ENCODE measurements around the gene PDZD7. TPM values are rescaled to one million over a fixed set of nuclear protein-coding genes. Genes with fewer than 3 reads are reported as not detected.

Gene PDZD7
- polyA plus RNA-seq, 4 donors = 1.3 to 2.9 (median 2.2) TPM

DNA sequence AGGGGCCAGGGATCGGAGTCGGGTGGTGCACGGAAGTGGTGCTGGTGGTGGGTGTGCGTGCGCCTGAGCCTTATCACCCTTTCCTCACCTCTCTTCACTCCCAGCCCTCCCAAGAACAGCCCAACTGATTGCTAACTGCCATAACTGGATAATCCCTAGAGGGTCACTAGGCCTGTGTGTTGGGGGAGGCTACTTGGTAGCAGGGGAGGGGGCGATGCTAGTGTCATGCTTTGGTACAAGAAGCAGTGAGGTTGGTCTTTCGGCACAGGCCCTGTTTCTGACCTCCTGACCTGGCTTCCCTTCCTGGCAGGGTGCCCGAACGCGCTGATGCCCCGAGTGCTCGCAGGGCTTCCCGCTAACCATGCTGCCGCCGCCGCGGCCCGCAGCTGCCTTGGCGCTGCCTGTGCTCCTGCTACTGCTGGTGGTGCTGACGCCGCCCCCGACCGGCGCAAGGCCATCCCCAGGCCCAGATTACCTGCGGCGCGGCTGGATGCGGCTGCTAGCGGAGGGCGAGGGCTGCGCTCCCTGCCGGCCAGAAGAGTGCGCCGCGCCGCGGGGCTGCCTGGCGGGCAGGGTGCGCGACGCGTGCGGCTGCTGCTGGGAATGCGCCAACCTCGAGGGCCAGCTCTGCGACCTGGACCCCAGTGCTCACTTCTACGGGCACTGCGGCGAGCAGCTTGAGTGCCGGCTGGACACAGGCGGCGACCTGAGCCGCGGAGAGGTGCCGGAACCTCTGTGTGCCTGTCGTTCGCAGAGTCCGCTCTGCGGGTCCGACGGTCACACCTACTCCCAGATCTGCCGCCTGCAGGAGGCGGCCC lies 31.5 kb upstream of the PDZD7 start:
- DNase-seq (ENCODE audit: low read depth in 4 of 4, low spot score in 3 of 4) = peak in 1 of 4 donors; percentile 35

DNA sequence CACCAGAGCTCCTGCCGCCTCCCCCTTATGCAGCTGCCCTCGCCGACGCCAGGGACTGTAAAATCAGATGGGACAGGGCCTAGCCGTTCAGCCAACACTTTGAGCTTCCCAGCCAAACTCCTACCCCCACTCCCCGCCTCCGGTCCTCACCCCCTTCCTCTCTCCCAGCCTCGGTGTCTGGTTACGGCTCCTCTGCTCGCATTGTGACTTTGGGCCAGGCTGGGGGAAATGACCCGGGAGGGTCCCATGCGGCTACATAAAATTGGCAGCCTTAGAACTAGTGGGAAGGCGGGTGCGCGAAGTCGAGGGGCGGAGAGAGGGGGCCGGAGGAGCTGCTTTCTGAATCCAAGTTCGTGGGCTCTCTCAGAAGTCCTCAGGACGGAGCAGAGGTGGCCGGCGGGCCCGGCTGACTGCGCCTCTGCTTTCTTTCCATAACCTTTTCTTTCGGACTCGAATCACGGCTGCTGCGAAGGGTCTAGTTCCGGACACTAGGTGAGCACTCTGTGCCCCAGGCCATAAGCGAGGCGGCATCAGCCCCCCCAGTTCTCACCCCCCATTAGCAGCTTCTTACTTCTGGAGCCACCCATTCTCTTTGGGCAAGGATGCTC lies 30.8 kb upstream of the PDZD7 start, which contains the start of gene KAZALD1:
KAZALD1 (plus strand) TSS at position 366 of the 608 bp plus-strand sequence. CDS start 604 bp downstream, outside the sequence.
- DNase-seq (ENCODE audit: low read depth in 4 of 4, low spot score in 3 of 4) = peak in 2 of 4 donors; percentile 77 to 83

DNA sequence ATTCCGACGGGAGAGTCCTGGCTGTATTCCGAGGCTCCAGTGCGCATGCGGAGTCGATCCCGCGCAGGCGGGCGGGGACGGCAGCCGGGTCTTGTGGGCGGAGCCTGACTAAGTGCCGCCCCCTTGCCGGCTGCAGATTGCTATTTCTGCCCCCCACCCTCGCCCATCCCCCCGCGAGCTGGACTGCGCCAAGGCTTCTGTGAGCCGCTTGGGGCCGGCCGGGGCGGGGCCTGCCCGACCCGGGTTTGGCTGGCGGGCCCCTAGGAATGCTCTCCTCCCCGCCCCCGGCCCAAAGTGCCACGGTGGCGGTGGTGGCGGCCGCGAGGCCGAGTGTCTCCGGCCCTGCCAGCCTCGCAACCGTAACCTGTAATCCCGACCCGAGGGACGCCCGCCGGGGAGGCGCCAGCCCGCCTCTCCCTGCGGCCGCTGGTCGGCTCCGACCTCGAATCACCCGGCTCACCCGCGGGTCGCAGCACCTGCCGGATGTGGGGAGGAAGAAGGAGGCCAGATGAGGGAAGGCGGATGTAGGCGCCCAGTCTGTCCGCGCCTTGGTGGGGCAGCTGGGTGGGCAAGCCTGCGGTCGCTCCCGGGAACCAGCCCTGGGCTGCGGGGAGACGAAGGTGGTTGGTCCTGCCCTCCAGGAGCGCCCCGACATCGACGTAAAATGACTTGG lies 30.2 kb upstream of the PDZD7 start:
- DNase-seq (ENCODE audit: low read depth in 4 of 4, low spot score in 3 of 4) = peak; percentile 89 to 94 (median 90)

DNA sequence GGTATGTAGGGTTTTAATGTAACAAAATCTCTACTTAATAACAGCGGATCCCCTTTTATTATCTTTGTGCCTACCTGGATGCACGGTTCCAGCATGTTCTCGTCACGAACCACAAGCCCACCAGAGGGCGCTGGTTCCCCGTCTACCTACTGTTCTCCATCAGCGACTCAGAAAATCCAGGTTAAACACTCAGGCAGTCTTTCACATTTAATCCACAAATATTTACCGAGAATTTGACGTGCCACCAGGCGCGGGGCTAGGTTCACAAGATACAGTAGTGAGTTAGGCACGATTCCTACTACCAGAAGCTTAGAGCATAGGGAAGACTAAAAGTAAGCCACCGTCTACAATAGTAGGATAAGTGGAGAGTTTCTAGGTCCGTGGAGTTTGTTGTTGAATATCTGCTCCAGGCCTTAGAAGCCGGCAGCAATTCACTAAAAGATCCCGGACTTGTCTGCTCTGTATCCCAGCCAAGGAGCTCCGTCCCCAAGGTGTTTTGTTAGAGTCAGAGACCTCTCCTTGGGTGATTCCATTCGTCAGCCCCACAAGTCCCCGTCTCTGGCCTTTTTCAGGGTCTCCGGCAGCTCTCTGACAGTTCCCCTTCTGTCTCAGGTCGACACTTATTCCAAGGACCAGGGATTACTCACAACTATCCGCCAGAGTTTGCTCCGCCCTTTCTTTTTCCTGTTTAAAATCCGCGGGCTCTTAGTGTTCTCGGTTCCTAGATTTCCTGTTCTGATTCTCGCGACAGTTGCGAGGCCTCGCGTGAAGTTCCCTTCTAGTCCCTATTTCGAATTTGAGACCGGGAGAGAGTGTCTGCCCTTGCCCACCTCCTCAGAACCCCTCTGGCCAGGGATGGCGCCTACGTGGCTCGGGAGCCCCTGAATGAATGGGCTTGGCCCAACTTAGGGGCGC lies 29.4 kb upstream of the PDZD7 start:
- peak; percentile 87 to 93 (median 90) for DNase-seq (ENCODE audit: low read depth in 4 of 4, low spot score in 3 of 4)

DNA sequence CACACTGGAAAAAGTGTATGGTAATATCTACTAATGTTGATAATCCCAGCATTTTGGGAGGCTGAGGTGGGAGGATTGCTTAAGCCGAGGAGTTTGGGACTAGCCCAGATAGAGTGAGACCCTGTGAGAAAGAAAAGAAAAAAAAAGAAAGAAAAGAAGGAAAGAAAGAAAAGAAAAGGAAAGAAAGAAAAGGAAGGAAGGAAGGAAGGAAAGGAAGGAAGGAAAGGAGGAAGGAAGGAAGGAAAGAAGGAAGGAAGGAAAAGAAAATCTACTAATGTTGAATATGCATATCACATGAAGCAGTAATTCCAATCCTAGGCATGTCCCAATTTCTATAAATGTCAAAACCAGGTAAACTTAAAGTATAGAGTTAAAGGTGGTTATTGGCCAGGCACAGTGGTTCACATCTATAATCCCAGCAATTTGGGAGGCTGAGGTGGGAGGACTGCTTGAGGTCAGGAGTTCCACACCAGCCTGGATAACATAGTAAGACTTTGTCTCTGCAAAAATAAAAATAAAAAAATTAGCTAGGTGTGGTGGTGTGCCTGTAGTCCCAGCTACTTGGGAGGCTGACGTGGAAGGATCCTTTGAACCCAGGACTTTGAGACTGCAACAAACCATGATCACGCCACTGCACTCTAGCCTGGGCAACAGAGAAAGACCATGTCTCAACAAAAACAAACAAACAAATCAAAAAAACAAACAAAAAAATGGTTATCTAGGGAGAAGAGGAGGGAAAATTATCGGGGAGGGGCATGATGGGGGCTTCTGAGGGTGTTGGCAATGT lies 25.6 kb upstream of the PDZD7 start:
- DNase-seq (ENCODE audit: low read depth in 4 of 4, low spot score in 3 of 4) = no peak

DNA sequence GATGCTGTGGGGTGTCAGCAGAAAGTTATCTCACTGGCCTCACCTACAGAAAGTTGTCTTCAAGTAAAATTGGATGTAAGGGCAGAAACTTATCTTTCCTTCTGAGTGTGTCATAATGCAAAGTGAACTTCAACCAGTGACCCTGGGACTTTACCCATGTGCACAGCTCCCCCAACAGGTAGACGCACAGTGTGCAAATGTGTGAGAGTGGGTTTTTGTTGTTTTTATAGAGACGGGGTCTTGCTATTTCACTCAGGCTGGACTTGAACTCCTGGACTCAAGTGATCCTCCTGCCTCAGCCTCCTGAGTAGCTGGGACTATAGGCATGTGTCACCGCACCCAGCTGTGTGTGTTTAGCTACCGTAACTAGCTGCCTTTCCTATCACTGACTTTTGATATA lies 24.5 kb upstream of the PDZD7 start:
- DNase-seq (ENCODE audit: low read depth in 4 of 4, low spot score in 3 of 4) = no peak

DNA sequence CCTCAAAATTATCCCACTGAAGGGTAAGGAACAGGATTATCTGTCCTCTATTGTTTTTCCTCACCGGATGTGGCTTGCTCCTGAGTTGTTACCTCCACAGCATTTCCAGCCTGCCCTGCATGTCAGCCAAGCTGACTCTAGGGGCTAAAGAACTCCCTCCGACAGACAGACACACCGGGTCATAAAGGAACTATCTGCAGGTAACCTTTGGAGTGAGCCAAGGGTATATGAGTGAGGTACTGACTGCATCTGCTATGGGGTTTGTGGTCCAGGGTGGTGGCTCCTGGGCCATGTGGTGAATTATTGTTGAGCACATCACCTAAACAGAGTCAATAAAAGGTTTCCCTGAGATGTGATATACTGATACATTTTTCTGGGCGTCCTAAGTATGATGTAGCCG lies 23.9 kb upstream of the PDZD7 start:
- no peak for DNase-seq (ENCODE audit: low read depth in 4 of 4, low spot score in 3 of 4)

DNA sequence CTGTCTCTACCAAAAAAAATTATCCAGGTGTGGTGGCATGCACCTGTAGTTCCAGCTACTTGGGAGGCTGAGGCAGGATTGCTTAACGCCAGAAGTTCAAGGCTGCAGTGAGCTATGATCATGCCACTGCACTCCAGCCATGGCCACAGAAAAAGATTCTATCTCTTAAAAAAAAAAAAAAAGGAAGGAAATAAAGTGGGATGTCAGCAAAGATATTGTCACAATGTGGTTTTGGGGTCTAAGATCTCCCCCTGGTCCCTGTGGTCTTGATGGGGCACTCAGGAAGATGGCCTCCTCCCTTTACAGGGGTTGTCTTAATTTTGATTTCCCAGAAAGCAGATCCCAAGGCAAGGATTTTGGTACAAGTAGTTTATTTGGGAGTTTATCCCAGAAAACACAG lies 23.4 kb upstream of the PDZD7 start:
- DNase-seq (ENCODE audit: low read depth in 4 of 4, low spot score in 3 of 4) = no peak

DNA sequence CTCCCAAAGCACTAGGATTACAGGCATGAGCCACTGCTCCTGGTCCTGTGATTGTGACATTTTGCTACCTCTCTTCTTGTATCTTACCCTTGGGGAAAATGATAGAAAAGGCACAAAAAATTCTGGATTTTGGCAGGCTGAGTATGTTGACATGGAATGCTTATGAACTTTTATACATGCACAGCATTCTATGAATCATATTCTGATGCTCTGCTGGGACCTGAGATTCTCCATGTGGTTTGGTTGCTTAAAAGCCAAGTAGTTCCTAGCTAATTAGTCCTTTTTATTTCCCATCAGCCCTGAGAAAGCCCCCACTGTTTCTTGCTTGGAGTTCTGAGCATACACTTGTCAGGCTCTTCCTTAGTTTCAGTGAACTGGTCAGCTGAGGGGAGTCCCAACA lies 22.6 kb upstream of the PDZD7 start:
- DNase-seq (ENCODE audit: low read depth in 4 of 4, low spot score in 3 of 4) = no peak

DNA sequence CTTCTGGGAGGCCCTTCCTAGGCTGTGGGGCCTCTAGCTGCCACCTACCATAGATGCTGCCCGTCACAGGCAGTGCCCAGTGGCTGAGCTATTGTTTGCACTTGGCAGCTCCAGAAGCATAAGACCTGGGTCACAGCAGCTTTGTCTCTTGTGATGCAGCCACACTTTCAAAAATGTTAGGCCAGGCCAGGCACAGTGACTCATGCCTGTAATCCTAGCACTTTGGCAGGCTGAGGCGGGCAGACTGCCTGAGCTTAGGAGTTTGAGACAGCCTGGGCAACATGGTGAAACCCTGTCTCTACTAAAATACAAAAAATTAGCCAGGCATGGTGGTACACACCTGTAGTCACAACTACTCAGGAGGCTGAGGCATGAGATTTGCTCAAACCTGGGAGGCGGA lies 21.4 kb upstream of the PDZD7 start:
- DNase-seq (ENCODE audit: low read depth in 4 of 4, low spot score in 3 of 4) = no peak

DNA sequence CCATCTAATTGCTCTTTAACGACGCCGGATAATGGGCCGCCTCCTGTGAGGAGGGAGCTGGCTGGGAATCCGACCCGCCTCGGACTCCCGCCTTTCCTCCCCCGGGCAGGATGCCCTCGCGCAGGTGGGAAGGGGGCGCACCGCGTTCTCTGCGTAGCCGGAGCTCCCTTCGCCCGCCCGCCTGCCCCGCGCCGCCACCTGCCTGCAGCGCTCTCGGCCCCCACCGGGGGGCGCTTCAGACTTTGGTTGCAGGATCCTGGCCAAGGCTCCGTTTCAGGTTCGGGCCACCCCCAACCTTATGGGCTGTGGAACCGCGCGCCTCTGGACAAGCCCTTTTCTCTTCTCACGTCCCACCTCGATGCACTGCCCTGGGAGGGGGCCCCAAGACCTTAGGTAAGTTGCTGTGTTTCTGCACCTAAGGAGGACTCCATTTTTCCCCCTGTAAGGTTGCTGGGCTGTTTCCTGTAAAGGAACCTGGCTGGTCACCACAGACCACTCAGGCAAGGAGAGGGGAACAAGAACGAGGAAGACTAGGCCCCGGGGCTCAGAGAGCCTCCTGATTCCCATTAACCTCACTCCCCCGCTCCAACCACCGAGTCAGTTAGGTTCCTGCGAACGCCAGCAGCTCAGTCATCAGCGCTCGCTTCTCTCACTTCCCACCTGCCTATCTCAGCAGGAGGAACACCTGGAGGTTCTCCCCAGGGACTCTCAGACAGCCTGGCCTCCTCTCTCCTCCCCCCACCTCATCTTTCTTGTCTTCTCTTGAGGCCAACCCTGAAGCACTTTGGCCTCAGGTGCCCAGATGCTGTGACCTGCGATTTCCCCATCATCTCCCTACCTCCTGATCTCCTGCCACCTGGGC lies 19.5 kb upstream of the PDZD7 start:
- DNase-seq (ENCODE audit: low read depth in 4 of 4, low spot score in 3 of 4) = no peak

DNA sequence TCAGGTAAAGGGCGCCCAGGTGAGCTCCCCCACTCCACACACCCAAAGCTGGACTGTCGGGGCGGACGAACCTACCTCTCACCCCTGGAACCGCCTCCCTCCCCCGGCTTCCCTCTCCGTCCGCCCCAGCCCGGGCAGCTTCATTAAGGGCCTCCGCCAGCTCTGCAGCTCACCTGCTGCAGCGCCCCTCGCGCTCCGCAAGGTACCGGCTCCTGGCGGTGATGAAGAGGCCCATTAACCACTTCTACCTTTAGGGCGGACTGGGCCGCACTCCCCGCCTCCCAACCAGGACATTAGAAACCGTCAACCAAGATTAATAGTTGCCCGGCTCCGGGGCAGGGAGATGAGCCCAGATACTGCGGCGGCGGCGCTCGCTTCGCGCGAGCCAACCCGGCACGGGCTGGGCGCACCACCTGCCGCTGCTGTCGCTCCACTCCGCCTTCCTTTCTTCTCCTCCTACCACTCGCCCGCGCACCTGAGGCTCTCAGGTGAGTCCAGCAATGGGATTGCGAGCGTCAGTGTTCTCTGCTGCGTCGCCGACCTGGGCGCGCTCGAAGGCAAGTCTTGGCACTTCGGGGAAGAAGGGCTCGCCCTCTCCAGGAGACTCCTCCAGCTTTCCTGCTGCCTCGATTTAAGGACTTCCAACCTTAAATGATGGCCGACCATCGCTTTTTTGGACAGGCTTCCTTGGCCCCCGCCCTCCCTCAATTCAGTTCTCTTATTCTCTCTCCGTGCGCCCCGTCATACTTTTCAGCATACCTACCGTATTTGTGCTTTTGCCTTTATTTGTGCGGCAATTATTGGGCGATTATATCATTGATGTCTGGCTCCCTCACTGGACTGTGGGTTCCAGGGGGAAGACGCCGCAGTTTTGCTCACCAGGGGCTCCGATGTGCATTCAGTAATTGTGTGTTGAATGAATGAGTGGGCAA lies 17.3 kb upstream of the PDZD7 start:
- no peak for DNase-seq (ENCODE audit: low read depth in 4 of 4, low spot score in 3 of 4)

DNA sequence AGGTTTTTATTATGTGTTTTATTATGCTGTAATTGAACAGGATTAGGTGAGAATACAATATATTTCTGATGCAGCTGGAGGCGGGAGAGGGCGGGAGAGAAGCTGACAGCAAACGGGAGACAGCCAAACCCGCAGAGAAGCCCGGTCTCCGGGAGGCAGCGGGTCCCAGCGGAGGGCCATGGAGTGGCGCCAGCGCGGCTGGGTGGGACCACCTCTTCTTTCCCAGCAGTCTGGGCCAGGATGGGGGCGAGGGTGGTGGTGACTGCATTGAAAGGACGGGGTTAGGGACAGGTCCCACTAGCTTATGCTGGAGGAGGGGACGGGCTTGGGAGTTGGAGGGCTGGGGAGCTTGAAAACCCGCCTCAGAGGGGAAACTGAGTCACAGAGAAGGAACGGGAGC lies 16.3 kb upstream of the PDZD7 start:
- no peak for DNase-seq (ENCODE audit: low read depth in 4 of 4, low spot score in 3 of 4)

DNA sequence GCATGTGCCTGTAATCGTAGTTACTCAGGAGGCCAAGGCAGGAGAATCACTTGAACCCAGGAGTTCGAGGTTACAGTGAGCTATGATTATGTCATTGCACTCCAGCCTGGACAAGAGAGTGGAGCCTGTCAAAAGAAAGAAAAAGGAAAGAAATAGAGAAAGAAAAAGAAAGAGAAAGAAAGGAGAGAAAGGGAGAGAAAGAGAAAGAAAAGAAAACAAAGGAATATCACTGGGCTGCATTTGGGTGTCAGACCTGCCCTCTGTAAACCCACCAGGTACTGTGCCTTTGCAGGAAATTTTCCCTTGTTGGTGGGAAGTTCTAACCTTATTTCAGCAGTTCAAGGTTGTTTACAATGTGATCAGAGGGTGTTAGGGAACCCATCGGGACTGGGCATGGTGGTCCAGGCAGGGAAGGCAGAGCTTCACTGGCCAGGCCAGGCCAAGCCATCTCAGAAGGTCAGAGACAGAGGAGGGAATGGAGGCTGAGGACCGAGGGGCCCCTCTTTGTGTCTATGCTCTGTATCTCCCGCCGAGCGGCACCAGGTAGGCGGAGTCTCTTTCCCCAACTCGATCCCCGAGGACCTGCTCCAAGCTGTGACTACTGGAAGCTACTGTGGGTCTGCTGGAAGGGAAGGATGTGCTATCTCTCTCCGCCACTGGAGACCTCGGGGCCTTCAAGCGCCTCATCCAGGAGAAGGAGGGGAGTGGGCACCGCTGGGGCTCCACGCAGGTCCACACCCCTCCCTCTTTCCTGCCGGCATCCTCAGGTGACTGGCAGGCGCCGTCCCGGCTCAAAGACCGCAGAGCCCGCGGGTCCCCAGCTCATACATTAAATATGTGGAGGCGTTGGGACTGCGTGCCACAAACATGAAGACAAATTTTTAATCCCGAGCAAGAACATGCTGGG lies 15.7 kb upstream of the PDZD7 start:
- no peak for DNase-seq (ENCODE audit: low read depth in 4 of 4, low spot score in 3 of 4)

DNA sequence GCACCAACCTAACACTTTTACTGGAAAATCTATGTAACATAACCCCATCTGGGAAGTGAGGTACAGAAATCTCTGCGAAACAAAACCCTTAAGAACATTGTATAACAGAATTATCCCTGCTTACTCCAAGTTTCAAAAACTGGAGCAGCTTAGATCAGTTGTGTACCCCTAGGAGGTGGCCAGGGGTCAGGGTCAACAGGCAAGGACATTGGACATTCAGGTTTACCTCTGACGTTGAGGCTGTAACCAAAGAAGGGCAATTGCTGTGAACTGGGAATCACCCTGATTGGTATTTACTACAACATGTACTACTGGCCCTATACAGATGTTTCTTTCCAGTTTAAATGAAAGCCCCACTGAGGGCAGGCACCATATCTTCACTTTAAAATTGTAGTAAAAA lies 13.2 kb upstream of the PDZD7 start:
- DNase-seq (ENCODE audit: low read depth in 4 of 4, low spot score in 3 of 4) = no peak

DNA sequence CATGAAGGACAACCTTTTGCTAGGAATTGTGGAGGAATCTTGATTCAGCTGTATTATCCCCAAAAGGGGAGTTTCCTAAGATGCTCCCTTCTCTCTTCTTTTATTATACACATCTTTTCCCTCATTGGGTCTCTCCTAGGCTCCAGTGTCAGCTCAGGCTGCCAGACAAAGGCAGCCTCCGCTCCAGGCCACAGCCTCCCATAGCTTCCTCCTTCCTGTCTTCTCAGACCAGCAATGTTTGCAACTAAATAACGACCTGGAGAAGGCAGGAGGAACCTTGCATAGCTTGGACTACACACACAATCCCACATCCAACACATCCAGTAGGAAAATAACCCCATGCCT lies 12.4 kb upstream of the PDZD7 start:
- DNase-seq (ENCODE audit: low read depth in 4 of 4, low spot score in 3 of 4) = no peak
